T-helper 1 cell treated with Interleukin-12 subunit alpha and Interleukin-12 subunit beta and Interleukin-4 antibody, amounts not matched to agents 30 ng/mL and 1 ng/mL, for 36 hours (primary cell): ENCODE data around the gene VN1R2. TPM values are rescaled to one million over a fixed set of nuclear protein-coding genes. Genes with fewer than 3 reads are reported as not detected.

Experiments
- total RNA-seq: library from RNA; stranded (reverse); gene quantifications from 2 replicates; pipeline ENCODE4 v1.2.3, GENCODE V29; 2022

The VN1R2 gene
- total RNA-seq, 1 donor from 2014 or later = not detected

Other genes starting within 250 kb of the VN1R2 start
- gene ERVV-1, start 244.4 kb upstream of the VN1R2 start, total RNA-seq = not detected in 2 replicates
- gene ERVV-2, start 213.6 kb upstream of the VN1R2 start, total RNA-seq = not detected in 2 replicates
- gene ZNF160, start 154.9 kb upstream of the VN1R2 start, total RNA-seq = 31.0 and 34.4 TPM in 2 replicates
- gene ZNF415, start 125.4 kb upstream of the VN1R2 start, total RNA-seq = 0.34 and 1.0 TPM in 2 replicates
- 4.3 and 7.1 TPM in 2 replicates for gene ZNF347, start 99.2 kb upstream of the VN1R2 start, total RNA-seq
- 1.8 and 2.3 TPM in 2 replicates for gene ZNF665, start 64.9 kb upstream of the VN1R2 start, total RNA-seq
- gene ZNF677, start 3.4 kb upstream of the VN1R2 start, total RNA-seq = 2.5 and 3.2 TPM in 2 replicates
- not detected in 2 replicates for gene VN1R4, start 9.4 kb downstream of the VN1R2 start, total RNA-seq
- 10.0 and 10.2 TPM in 2 replicates for gene ZNF845, start 75.5 kb downstream of the VN1R2 start, total RNA-seq
- 15.5 and 15.8 TPM in 2 replicates for gene ZNF525, start 107.4 kb downstream of the VN1R2 start, total RNA-seq
- 10.2 and 13.7 TPM in 2 replicates for gene ZNF765, start 136.9 kb downstream of the VN1R2 start, total RNA-seq
- gene ZNF761, start 173.7 kb downstream of the VN1R2 start, total RNA-seq = 11.6 and 12.7 TPM in 2 replicates
- 3.1 and 5.6 TPM in 2 replicates for gene ZNF813, start 209.4 kb downstream of the VN1R2 start, total RNA-seq